Mesangial cell (primary cell): ENCODE results near the gene PRKACB. TPM values are rescaled to one million over a fixed set of nuclear protein-coding genes. Genes with fewer than 3 reads are reported as not detected.

ENCODE experiments used
- total RNA-seq: library from RNA; depleted of rRNA; stranded (reverse); fragments of >200 nt; gene quantifications from 2 replicates; pipeline ENCODE4 v1.2.3, GENCODE V29; 2015

The PRKACB gene
- 7.8 and 9.8 TPM in 2 replicates for total RNA-seq

GRCh38 chr1:84143796-84144565, at the start of gene PRKACB:
Gene PRKACB (plus strand): TSS chr1:84144271. CDS start chr1:84144362, 91 bp downstream.

Other genes with a start within 250 kb of the PRKACB start
- 1.8 and 3.4 TPM in 2 replicates for gene TTLL7, start 145.1 kb upstream of the PRKACB start, total RNA-seq
- 0.49 and 1.4 TPM in 2 replicates for gene SAMD13, start 157.4 kb downstream of the PRKACB start, total RNA-seq